ENCODE results near the gene CCDC121. TPM values are rescaled to one million over a fixed set of nuclear protein-coding genes. Genes with fewer than 3 reads are reported as not detected.
"Not testable (repeated sequence)": the region's sequence is repeated elsewhere in the genome, so short reads cannot be mapped to it uniquely, and the experiment has no call there.

CCDC121 gene
- polyA plus RNA-seq, 1 donor from 2014 or later = 3.0 TPM

DNA sequence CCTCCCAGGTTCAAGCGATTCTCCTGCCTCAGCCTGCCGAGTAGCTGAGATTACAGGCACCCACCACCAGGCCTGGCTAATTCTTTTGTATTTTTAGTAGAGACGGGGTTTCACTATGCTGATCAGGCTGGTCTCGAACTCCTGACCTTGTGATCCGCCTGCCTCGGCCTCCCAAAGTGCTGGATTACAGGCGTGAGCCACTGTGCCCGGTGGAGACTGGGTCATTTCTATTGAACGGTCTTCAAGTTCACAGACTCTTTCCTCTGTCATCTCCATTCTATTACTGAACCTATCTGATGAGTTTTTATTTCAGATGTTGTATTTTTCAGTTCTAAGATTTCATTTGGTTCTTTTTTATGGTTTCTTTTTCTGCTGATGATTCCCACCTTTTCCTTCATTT is 33.4 kb downstream of the CCDC121 start:
- not testable (repeated sequence) for H3K9me3 ChIP-seq (ENCODE audit: low read length)

GRCh38 chr2:27594020-27594703 is 34.6 kb downstream of the CCDC121 start:
- not testable (repeated sequence) for H3K27me3 ChIP-seq (ENCODE audit: insufficient read depth, low read depth, low read length); H3F3A ChIP-seq (ENCODE audit: insufficient read depth, low read length, poor library complexity, severe bottlenecking); H3K9ac ChIP-seq (ENCODE audit: low read length); H3K27ac ChIP-seq (ENCODE audit: low read length); H2AFZ ChIP-seq (ENCODE audit: low read depth, low read length); H3K36me3 ChIP-seq (ENCODE audit: insufficient read depth, low read length); H3K9me2 ChIP-seq (ENCODE audit: insufficient read depth, low read length); H3K4me3 ChIP-seq (ENCODE audit: low read length); H4K20me1 ChIP-seq (ENCODE audit: insufficient read depth); H3K4me2 ChIP-seq (ENCODE audit: low read length); H3K9me3 ChIP-seq (ENCODE audit: low read length)
- H3K79me2 ChIP-seq (replicated peaks; ENCODE audit: insufficient read depth, low read length) = peaks cover 20% of the 10 kb centered on the region

More for the DNA sequence above, 33.4 kb downstream of the CCDC121 start:
- not testable (repeated sequence) for H3F3A ChIP-seq (ENCODE audit: insufficient read depth, low read length, poor library complexity, severe bottlenecking); H3K27me3 ChIP-seq (ENCODE audit: insufficient read depth, low read depth, low read length); H3K4me3 ChIP-seq (ENCODE audit: low read length); H3K9ac ChIP-seq (ENCODE audit: low read length); H2AFZ ChIP-seq (ENCODE audit: low read depth, low read length); H3K36me3 ChIP-seq (ENCODE audit: insufficient read depth, low read length); H3K4me2 ChIP-seq (ENCODE audit: low read length); H3K9me2 ChIP-seq (ENCODE audit: insufficient read depth, low read length); H4K20me1 ChIP-seq (ENCODE audit: insufficient read depth); H3K27ac ChIP-seq (ENCODE audit: low read length)
- peaks cover 17% of the 10 kb centered on the region for H3K79me2 ChIP-seq (replicated peaks; ENCODE audit: insufficient read depth, low read length)

DNA sequence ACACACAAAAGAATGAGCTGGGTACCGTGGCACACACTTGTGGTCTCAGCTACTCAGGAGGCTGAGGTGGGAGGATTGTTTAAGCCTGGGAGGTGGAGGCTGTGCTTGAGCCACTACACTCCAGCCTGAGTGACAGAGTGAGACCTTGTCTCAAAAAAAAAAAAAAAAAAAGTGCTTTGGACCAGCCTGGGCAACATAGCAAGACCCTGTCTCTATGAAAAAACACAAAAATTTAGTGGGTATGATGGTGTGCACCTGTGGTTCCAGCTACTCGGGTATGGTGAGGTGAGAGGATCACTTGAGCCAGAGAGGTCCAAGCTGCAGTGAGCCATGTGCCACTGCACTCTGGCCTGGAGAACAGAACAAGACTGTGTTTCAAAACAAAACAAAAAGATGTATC is 35.6 kb downstream of the CCDC121 start:
- Histone ChIP-seq H3K79me2 (replicated peaks; ENCODE audit: insufficient read depth, low read length) (peaks cover 26% of the 10 kb centered on the region), H3F3A (ENCODE audit: insufficient read depth, low read length, poor library complexity, severe bottlenecking) (no peaks in the 10 kb centered on the region), H3K36me3 (ENCODE audit: insufficient read depth, low read length) (no peaks in the 10 kb centered on the region), H3K9me2 (ENCODE audit: insufficient read depth, low read length) (no peaks in the 10 kb centered on the region), H3K4me3 (ENCODE audit: low read length) (no peak overlapping the region), H3K27ac (ENCODE audit: low read length) (no peak overlapping the region), H2AFZ (ENCODE audit: low read depth, low read length) (no peak overlapping the region), H3K9ac (ENCODE audit: low read length) (no peak overlapping the region), H4K20me1 (ENCODE audit: insufficient read depth) (no peaks in the 10 kb centered on the region), H3K9me3 (ENCODE audit: low read length) (no peaks in the 10 kb centered on the region), H3K27me3 (ENCODE audit: insufficient read depth, low read depth, low read length) (no peaks in the 10 kb centered on the region), H3K4me2 (ENCODE audit: low read length) (no peak overlapping the region)
- TF ChIP-seq, protein P1, sequence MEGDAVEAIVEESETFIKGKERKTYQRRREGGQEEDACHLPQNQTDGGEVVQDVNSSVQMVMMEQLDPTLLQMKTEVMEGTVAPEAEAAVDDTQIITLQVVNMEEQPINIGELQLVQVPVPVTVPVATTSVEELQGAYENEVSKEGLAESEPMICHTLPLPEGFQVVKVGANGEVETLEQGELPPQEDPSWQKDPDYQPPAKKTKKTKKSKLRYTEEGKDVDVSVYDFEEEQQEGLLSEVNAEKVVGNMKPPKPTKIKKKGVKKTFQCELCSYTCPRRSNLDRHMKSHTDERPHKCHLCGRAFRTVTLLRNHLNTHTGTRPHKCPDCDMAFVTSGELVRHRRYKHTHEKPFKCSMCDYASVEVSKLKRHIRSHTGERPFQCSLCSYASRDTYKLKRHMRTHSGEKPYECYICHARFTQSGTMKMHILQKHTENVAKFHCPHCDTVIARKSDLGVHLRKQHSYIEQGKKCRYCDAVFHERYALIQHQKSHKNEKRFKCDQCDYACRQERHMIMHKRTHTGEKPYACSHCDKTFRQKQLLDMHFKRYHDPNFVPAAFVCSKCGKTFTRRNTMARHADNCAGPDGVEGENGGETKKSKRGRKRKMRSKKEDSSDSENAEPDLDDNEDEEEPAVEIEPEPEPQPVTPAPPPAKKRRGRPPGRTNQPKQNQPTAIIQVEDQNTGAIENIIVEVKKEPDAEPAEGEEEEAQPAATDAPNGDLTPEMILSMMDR (IDR thresholded peaks at IDR 0.05; ENCODE audit: poor library complexity, severe bottlenecking) = no peak

- H3K27me3 ChIP-seq (ENCODE audit: insufficient read depth, low read depth, low read length) = no peaks in the 10 kb centered on the region
- H3K36me3 ChIP-seq (ENCODE audit: insufficient read depth, low read length) = no peaks in the 10 kb centered on the region
- H3K4me3 ChIP-seq (ENCODE audit: low read length) = no peak overlapping the region
- H3K9me2 ChIP-seq (ENCODE audit: insufficient read depth, low read length) = no peaks in the 10 kb centered on the region
- H4K20me1 ChIP-seq (ENCODE audit: insufficient read depth) = no peaks in the 10 kb centered on the region
- H3K4me2 ChIP-seq (ENCODE audit: low read length) = no peak overlapping the region
- TF ChIP-seq MXI1 (conservative IDR thresholded peaks at IDR 0.05; ENCODE audit: poor library complexity, severe bottlenecking) (no peak), RAD21 (conservative IDR thresholded peaks at IDR 0.05) (no peak), EZH2 (IDR thresholded peaks at IDR 0.05; ENCODE audit: borderline replicate concordance, insufficient read depth, low read length, poor library complexity, severe bottlenecking) (no peak), SMC3 (conservative IDR thresholded peaks at IDR 0.05; ENCODE audit: poor library complexity) (no peak), TAF1 (IDR thresholded peaks at IDR 0.05; ENCODE audit: low read depth) (no peak), POLR2AphosphoS5 (IDR thresholded peaks at IDR 0.05) (no peak), EP300 (conservative IDR thresholded peaks at IDR 0.05; ENCODE audit: poor library complexity, severe bottlenecking) (no peak)
- TF ChIP-seq, protein P2, sequence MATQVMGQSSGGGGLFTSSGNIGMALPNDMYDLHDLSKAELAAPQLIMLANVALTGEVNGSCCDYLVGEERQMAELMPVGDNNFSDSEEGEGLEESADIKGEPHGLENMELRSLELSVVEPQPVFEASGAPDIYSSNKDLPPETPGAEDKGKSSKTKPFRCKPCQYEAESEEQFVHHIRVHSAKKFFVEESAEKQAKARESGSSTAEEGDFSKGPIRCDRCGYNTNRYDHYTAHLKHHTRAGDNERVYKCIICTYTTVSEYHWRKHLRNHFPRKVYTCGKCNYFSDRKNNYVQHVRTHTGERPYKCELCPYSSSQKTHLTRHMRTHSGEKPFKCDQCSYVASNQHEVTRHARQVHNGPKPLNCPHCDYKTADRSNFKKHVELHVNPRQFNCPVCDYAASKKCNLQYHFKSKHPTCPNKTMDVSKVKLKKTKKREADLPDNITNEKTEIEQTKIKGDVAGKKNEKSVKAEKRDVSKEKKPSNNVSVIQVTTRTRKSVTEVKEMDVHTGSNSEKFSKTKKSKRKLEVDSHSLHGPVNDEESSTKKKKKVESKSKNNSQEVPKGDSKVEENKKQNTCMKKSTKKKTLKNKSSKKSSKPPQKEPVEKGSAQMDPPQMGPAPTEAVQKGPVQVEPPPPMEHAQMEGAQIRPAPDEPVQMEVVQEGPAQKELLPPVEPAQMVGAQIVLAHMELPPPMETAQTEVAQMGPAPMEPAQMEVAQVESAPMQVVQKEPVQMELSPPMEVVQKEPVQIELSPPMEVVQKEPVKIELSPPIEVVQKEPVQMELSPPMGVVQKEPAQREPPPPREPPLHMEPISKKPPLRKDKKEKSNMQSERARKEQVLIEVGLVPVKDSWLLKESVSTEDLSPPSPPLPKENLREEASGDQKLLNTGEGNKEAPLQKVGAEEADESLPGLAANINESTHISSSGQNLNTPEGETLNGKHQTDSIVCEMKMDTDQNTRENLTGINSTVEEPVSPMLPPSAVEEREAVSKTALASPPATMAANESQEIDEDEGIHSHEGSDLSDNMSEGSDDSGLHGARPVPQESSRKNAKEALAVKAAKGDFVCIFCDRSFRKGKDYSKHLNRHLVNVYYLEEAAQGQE (IDR thresholded peaks at IDR 0.05; ENCODE audit: borderline replicate concordance) = no peak
- TF ChIP-seq, protein P1 (IDR thresholded peaks at IDR 0.05; ENCODE audit: poor library complexity, severe bottlenecking) = no peak
- H3K9me3 ChIP-seq (ENCODE audit: low read length) = no peaks in the 10 kb centered on the region
- H3K9ac ChIP-seq (ENCODE audit: low read length) = no peak overlapping the region
- no peak overlapping the region for H2AFZ ChIP-seq (ENCODE audit: low read depth, low read length)
- H3K27ac ChIP-seq (ENCODE audit: low read length) = no peak overlapping the region
- peaks cover 26% of the 10 kb centered on the region for H3K79me2 ChIP-seq (replicated peaks; ENCODE audit: insufficient read depth, low read length)
- no peaks in the 10 kb centered on the region for H3F3A ChIP-seq (ENCODE audit: insufficient read depth, low read length, poor library complexity, severe bottlenecking)
Measured at GRCh38 chr2:27591745-27592144, 37.1 kb downstream of the CCDC121 start.
